ENCODE data around the gene ABHD14A. TPM values are rescaled to one million over a fixed set of nuclear protein-coding genes. Genes with fewer than 3 reads are reported as not detected.

Gene ABHD14A
- total and polyA plus RNA-seq, 8 donors: 7.0 to 20.8 (median 15.4) TPM; not detected in 2

- Histone ChIP-seq H3K27ac (no peak overlapping the region), H3K9me3 (no peaks in the 10 kb centered on the region), H3K27me3 (peaks cover 0 to 20% (median 0%) of the 10 kb centered on the region in 3 donors), H3K4me3 (no peak overlapping the region), H3K4me1 (peaks cover 16 to 53% (median 34%) of the 10 kb centered on the region in 4 donors), H3K36me3 (peaks cover 0 to 41% (median 35%) of the 10 kb centered on the region in 4 donors)
- DNase-seq: no peak
- TF ChIP-seq POLR2AphosphoS5 (IDR thresholded peaks at IDR 0.05) (no peak), CTCF (IDR thresholded peaks at IDR 0.05) (no peak), EP300 (IDR thresholded peaks at IDR 0.05) (no peak), POLR2A (IDR thresholded peaks at IDR 0.05) (no peak)
- intact Hi-C loops (cut with DNase I; ENCODE audit: low total_unique reads): no loop called here
- WGBS, 5 donors: 96 to 98% (median 97%) methylated on average over 7 of the region's 7 CpGs
Measured at GRCh38 chr3:51959651-51960050, 15.2 kb upstream of the ABHD14A start.

GRCh38 chr3:51960386-51960785 lies 14.5 kb upstream of the ABHD14A start:
- Histone ChIP-seq H3K4me1 (peaks cover 17 to 54% (median 38%) of the 10 kb centered on the region in 4 donors), H3K27me3 (peaks cover 0 to 14% (median 0%) of the 10 kb centered on the region in 3 donors), H3K4me3 (no peak overlapping the region), H3K36me3 (peaks cover 0 to 41% (median 35%) of the 10 kb centered on the region in 4 donors), H3K27ac (no peak overlapping the region), H3K9me3 (no peaks in the 10 kb centered on the region)
- DNase-seq: no peak
- TF ChIP-seq POLR2A (IDR thresholded peaks at IDR 0.05): no peak
- no peak for TF ChIP-seq EP300 (IDR thresholded peaks at IDR 0.05)
- no peak for TF ChIP-seq POLR2AphosphoS5 (IDR thresholded peaks at IDR 0.05)
- no peak for TF ChIP-seq CTCF (IDR thresholded peaks at IDR 0.05)
- intact Hi-C loops (cut with DNase I; ENCODE audit: low total_unique reads): no loop called here
- 85 to 93% (median 86%) methylated on average over 10 of the region's 10 CpGs for WGBS, 5 donors

- TF ChIP-seq EP300 (IDR thresholded peaks at IDR 0.05) (no peak), POLR2A (IDR thresholded peaks at IDR 0.05) (no peak), CTCF (IDR thresholded peaks at IDR 0.05) (no peak), POLR2AphosphoS5 (IDR thresholded peaks at IDR 0.05) (no peak)
- Histone ChIP-seq H3K36me3 (peaks cover 0 to 41% (median 35%) of the 10 kb centered on the region in 4 donors), H3K4me1 (peaks cover 16 to 54% (median 38%) of the 10 kb centered on the region in 4 donors), H3K27ac (no peak overlapping the region), H3K4me3 (no peak overlapping the region), H3K27me3 (peaks cover 0 to 7% (median 0%) of the 10 kb centered on the region in 3 donors), H3K9me3 (no peaks in the 10 kb centered on the region)
- DNase-seq: no peak
- intact Hi-C loops (cut with DNase I; ENCODE audit: low total_unique reads): no loop called here
- 88 to 95% (median 90%) methylated on average over 18 of the region's 18 CpGs for WGBS, 5 donors
Measured at GRCh38 chr3:51961011-51961410, 13.9 kb upstream of the ABHD14A start.

GRCh38 chr3:51961602-51962569 lies 13.0 kb upstream of the ABHD14A start:
- Histone ChIP-seq H3K27ac (peak overlapping the region in 1 of 5 donors; percentile 52), H3K4me3 (no peak overlapping the region), H3K4me1 (peaks cover 18 to 54% (median 38%) of the 10 kb centered on the region in 4 donors), H3K27me3 (no peaks in the 10 kb centered on the region), H3K9me3 (no peaks in the 10 kb centered on the region), H3K36me3 (peaks cover 0 to 41% (median 35%) of the 10 kb centered on the region in 4 donors)
- DNase-seq: no peak
- TF ChIP-seq POLR2AphosphoS5 (IDR thresholded peaks at IDR 0.05): no peak
- TF ChIP-seq POLR2A (IDR thresholded peaks at IDR 0.05): no peak
- no peak for TF ChIP-seq CTCF (IDR thresholded peaks at IDR 0.05)
- TF ChIP-seq EP300 (IDR thresholded peaks at IDR 0.05): no peak
- intact Hi-C loops (cut with DNase I; ENCODE audit: low total_unique reads): no loop called here
- WGBS, 5 donors: 65 to 71% (median 68%) methylated on average over 9 of the region's 9 CpGs

Measured in stomach (tissue), 9 donors.